ENCODE data around the gene DECR2.
A peak's percentile ranks its signal among the peaks of the same experiment; 100 is the strongest.
"Not testable (repeated sequence)": the region's sequence is repeated elsewhere in the genome, so short reads cannot be mapped to it uniquely, and the experiment has no call there.

The DECR2 gene

DNA sequence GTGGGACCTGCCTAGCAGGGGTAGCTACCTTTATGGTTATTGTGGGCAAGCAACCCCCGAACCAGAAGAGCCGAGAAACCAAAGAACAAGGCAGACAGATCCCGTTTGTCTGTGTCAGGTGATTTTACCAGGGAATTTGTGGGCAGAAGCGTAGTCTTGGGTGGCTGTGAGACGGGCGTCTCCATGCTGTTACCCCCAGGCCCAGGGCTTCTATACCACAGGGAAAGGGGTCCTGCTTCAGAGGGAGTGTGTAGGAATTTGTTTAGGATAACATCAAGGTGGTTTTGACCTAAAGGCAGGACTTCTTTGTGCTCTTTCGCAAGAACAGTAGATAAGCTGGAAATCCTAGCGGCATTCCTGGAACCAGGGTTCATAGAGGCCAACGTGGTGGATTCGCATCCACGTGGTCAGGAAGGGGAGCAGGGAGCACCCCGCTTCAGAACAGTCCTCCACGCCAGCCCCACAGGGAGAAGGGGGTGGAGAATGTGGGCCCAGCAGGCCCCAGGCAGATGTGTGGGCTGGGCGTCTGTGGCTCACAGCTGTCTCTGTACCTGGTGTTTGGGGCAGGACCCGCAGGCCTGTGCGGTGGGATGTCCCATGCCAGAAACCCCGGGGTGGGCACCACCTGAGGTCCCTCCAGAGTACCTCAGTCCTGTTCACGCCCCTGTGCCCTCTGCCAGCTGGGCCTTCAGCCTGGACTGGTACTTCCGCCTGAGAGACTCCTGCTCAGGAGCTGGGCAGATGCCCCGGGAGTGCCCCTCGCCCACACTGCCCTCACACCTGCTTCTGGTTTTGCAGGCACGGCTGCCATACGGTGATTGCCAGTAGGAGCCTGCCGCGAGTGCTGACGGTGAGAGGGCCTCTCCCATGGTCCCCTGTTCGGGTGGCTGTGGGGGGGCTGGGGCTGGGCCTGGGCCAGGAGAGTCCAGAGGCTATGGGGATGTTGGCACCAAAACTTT is 4.1 kb downstream of the DECR2 start:
- no peak for DNase-seq

DNA sequence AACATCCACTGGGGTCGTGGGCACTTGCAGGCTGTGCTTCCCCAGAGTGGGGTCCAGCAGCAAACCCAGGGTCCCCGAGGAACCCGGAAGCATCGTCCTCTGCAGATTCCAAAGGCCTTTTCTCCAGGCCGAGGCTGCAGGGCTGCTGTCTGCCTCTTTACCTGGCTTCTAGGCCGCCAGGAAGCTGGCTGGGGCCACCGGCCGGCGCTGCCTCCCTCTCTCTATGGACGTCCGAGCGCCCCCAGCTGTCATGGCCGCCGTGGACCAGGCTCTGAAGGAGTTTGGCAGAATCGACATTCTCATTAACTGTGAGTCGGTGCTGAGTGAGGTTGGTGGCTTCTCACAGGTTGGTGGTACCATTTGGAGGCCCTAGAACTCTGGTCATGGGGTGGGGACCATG is 5.6 kb downstream of the DECR2 start:
- no peak for DNase-seq

DNA sequence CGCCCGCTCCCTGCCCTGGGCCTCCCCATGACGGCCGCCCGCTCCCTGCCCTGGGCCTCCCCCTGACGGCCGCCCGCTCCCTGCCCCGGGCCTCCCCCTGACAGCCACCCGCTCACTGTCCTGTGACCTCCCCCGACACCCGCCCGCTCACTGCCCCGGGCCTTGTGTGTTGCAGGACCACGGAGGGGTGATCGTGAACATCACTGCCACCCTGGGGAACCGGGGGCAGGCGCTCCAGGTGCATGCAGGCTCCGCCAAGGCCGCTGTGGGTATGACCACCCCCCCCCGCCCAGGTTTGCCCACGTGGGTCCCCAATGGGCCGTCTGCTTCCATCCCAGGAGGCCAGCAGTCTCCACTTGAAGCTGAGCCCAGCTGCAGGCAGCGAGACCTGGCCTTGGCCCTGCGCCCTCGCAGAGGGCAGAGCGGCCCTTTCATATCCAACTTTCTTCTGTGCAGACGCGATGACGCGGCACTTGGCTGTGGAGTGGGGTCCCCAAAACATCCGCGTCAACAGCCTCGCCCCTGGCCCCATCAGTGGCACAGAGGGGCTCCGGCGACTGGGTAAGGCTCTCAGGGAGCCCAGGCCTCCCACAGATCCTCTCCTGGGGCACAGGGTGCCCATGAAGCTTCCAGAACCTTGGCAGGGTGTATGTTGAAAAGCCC is 9.0 kb downstream of the DECR2 start:
- DNase-seq, result no peak

DNA sequence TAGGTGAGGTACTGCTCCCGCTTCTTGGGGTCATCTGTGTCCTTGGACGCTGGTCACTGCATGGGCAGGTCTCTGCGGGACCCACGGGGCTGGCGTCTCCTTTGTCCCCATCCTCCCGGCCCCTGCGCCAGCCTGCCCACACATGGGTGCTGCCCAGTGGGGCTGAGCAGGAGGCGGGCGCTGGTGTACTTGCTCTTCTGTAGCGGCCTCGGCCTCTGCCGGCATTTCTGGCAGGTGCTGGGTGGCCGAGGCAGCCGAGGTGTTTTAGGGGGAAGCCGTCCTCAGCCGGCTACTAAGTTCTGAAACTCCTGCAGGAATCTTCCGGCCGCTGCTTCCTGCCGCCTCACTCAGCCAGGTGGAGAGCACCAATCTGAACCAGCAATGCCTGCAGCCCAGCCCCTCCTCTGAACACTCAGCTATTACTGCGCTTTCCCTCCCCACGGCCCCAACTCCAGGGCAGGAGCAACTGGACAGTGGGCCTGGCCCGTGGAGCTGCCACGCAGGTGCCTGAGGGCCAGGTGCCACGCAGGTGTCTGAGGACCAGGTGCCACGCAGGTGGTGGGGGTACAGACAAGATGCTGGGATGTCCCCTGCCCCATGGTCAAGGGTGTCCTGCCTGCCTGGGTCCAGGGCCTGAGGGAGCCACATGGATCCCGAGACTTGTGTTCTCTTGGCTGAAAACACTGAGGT is 10.0 kb downstream of the DECR2 start:
- no peak for DNase-seq

DNA sequence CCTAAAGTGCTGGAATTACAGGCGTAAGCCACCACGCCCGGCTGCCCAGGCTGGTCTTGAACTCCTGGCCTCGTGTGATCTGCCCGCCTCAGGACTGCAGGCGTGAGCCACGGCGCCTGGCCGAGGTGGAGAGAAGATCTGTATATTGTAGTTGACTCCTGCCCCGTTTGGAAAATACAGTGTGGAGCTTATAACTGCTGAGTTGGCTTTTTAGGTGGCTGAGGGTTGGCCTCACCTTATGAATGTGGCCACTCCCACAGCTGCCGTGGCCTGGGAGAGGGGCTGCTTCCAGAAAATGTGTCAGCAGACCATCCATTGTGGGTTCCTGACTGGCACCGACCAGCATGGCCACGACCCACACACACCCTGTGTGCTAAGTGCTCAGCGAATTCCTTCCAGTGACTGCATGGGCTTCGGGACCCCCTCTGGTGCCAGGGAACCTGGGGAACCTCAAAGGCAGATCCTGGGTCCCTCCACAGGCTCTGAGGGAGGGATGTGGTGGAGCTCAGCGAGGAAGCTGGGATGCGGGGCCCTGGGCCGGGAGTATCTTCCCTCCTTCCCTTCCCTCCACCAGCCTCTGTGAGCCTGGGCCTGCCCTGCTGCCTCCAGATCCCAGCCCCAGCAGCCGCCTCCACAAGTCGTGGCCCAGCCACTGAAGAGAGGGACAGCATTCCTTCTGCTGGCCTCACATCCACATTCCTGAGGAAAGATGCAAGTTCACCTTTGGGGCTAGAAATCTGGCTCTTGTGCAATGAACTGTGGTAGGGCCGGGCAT is 12.9 kb downstream of the DECR2 start:
- no peak for DNase-seq

DNA sequence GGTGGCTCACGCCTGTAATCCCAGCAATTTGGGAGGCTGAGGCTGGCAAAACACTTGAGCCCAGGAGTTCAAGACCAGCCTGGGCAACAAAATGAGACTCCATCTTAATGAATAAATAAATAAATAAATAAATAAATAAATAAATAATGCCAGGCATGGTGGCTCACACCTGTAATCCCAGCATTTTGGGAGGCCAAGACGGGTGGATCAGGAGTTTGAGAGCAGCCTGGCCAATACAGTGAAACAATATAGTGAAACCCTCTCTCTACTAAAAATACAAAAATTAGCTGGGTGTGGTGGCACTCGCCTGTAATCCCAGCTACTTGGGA is 13.4 kb downstream of the DECR2 start:
- DNase-seq, result not testable (repeated sequence)

DNA sequence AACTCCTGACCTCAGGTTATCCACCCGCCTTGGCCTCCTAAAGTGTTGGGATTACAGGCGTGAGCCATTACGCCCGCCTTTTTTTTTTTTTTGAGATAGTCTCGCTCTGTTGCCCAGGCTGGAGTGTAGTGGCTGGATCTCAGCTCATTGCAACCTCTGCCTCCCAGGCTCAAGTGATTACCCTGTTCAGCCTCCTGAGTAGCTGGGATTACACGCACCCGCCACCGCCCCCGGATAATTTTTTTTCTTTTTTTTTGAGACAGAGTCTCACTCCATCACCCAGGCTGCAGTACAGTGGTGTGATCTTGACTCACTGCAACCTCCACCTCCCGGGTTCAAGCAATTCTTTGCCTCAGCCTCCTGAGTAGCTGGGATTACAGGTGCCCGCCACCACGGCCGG is 20.5 kb downstream of the DECR2 start:
- not testable (repeated sequence) for DNase-seq

DNA sequence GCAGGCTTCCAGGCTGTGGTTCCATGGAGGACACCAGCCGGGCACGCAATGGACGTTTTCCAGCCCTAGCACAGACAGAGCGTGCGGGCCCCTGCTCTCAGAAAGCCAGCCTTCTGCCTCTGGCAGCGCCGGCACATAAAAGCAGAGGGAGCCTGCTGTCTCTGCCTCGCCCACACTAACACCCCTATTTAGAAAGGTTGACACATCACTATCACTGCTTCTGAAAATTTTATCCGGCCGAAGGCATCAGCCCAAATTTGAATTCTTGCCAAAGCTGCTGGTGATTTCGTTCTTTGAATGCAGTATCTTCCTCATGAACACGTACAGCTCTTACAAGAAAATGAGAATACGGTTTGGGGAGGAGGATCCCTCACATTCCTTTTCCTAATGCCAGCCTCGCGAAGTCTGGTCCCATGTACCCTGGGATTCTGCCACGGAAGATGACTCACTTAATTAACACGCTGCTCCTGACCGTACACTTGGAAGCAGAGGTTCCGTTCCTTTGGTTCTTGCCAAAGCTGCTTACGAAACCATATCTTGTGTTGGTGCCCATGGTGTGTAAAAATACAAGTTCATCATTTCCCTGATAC is 22.4 kb downstream of the DECR2 start:
- no peak for DNase-seq

DNA sequence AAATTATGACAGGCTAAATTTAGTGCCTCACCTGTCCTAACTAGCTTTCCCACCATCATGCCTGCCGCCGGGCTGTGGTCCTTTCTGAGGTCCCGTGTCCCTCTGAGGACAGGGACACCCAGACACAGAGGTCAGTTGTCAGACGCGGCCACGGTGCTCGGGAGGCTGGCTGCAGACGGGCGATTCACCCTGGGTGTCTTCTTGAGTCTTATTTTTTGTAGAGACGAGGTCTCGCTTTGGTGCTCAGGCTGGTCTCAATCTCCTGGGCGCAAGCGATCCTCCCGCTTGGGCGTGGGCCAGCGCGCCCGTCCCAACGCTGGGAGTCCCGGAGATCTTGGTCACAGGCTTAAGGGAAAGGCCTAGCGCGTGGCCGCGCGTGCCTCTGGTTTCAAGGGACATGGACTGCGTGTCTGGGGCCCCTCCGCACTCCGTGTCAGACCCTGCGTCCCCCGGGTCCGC is 23.0 kb downstream of the DECR2 start:
- no peak for DNase-seq

DNA sequence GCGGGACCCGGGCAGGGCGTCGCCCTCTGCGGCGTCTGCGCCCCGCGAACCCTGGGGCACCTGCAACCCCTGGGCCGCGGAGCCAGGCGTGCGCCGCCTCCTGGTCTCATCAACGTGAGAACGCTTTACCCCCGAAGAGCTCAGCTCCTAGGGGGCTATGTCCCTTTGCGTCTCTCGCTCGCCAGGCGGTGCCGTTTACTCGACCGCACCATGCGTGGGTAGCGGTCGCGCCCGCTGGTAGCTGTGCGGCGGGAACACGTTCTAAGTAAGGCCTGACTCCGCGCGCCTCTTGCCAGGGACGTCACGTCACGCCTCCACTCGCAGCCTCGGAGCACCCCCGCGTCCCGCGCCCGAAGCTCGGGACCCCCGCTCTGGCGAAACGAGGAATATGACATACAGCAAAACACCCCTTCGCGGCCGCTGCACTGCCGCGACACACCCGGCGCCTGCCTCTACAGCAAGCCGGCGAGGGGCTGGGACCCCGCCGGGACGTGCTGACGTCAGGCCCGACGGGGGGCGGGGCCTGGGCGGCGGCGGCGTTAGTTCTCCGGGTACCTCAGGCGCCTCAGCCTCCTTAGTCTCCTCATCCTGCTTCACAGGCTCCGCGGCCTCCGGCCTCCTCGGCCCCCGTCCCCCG is 23.5 kb downstream of the DECR2 start, which contains the start of gene RAB11FIP3:
RAB11FIP3 (plus strand) TSS at position 568 of the 637 bp plus-strand sequence. CDS start 358 bp downstream, outside the sequence.
- peak; percentile 78 for DNase-seq

DNA sequence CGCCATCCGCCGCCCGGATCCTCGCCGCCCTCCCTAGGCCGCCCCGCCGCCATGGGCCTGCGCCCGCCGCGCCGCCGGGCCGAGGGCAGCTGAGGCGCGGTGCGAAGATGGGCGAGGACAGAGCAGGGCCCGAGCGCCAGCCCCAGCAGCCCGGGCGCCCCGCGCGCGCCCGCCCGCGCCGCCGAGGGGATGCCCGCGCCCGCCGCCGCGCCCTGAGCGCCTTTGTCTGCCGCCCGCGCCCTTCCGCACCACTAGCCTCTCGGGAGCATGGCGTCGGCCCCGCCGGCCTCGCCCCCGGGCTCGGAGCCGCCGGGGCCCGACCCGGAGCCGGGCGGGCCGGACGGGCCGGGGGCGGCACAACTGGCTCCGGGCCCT is 24.0 kb downstream of the DECR2 start:
- peak; percentile 49 for DNase-seq

DNA sequence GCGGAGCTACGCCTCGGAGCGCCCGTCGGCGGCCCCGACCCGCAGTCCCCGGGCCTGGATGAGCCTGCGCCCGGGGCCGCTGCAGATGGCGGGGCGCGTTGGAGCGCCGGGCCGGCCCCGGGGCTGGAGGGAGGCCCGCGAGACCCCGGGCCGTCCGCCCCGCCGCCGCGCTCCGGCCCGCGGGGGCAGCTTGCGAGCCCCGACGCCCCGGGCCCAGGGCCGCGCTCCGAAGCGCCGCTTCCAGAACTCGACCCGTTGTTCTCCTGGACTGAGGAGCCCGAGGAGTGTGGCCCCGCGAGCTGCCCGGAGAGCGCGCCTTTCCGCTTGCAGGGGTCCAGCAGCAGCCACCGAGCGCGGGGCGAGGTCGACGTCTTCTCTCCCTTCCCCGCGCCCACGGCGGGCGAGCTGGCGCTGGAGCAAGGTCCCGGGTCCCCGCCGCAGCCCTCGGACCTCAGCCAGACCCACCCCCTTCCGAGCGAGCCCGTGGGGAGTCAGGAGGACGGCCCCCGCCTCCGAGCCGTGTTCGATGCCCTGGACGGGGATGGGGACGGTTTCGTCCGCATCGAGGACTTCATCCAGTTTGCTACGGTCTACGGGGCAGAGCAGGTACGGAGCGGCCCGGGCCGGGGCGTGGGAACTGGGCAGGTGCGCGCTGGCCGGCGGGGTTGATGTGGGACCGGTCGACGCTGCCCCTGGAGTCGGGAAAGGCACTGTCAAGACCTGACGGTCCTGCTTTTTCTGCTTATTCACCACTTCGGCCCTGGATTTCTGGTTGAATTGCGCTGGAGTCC is 24.6 kb downstream of the DECR2 start:
- DNase-seq, result no peak

DNA sequence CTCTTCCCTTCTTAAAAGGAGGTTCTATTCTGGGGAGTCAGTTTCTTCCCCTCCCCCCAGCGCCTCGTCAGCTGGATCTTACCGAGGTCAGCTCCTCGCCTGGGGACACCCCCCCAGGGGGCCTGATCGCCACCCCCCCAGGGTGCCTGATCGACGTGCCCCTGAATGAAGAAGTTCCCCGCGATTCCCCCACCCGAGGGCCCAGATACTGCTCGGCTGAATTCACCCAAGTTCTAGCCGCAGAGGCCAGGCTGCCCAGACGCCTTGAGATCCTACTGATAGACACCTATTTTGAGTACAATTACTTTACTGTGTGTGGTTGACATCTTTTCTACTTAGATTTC is 25.2 kb downstream of the DECR2 start:
- DNase-seq, result no peak

DNA sequence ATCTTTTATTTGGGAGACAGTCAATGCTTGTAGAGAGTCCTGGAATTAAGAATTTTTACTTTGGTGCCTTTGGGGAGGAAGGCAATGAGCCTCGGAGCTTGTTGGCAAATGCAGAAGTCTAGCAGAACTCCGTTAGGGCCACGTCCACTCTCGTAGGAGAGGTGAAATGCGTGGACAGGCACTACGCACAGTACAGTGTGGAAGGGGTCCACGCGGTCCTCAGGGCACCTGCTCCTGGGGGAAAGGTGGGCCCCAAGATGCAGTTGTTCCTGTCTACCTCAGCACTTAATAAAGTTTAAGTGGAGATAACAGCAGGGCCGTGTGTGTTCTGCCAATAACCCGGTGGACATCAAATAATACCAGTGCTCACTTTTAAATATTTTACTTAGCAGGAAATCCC is 25.6 kb downstream of the DECR2 start:
- no peak for DNase-seq

DNA sequence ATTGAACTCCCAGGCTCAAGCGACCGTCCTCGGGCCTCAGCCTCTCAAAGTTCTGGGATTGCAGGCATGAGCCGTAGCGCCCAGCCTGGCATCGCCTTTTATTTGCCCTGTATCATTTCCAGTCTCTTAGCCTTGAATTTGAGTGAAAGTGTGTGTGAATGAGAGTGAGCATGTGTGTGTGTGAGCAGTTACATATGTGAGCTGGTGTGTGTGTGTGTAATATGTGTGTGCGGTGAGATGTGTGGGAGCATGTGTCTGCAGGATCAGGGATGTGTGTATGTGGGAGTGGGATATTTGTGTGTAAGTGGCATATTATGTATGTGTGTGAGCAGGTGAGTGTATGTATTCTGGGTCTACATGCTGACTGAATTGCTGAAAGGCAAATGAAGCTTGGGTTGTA is 29.2 kb downstream of the DECR2 start:
- DNase-seq, result no peak

DNA sequence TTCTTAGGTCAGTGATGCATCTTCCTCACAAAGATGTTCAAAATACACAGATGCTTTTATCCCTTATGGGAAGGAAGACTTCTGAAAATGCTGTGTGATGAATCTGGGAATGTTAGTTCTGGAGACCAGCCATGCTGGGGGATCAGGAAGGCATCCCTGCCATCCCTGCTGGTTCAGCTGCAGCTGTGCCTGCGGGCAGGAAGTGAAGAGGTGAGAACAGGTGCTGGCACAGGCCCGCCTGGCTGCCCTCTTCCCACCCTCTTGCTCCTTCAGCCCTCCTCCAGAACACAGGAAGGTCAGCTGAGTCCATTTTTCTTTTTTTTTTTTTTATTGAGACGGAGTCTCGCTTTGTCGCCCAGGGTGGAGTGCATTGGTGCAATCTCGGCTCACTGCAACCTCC is 38.9 kb downstream of the DECR2 start:
- DNase-seq, result no peak

DNA sequence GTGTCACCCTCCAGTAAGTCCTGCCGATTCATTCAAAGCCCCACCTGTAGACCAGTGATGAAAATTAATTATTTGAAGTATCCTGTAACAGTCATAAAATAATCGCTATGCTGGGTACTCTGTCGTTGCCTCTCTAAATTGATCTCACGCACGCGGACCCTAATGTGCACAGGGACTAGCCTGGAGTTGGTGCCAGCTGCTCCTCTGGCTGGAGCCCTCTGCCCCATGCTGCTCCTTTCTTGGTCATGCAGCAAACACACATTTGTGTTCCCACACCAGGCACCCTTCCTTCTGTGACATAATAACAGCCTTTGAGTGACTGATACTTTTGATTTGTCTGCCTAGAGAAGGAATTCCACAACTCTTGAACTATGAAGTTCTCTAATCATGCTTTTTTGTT is 39.8 kb downstream of the DECR2 start:
- no peak for DNase-seq

DNA sequence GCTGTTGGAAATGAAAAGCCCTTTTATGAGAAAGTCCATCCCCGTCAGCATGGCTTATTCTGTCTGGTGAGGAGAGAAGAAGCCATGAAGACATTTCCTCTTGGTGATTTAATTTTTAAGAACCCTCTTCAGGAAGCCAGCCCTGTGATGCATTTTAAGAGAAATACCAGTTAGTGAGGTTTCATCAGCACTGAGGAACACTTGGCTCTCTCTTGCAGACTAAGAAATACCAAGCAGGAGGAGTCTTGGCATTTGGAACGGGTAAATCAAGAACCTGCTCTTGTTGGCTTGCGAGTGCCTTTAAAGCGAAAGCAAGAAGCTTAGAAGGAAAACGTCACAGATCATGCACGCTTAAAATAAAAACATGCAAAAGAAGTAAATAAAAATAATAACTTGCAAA is 41.3 kb downstream of the DECR2 start:
- no peak for DNase-seq

DNA sequence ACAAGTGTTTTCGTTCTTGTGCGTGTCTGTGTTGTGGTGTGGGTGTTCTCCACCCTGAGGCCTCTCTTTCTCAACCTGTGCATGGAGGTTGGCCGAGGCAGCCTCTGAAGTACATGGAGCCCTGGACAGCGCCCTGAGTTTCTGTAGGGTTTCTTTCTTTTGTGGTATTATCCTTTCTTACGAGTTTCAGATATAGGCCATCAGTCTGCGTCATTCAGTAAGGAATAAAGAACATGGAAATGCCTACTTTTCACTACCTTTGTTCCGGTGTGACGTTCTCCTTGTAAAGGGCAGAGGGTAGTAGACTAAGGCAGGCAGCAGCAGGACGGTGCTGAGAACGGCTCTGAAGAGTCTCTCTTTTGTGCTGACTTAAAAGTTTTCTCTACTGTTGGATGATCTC is 42.3 kb downstream of the DECR2 start:
- DNase-seq, result no peak

DNA sequence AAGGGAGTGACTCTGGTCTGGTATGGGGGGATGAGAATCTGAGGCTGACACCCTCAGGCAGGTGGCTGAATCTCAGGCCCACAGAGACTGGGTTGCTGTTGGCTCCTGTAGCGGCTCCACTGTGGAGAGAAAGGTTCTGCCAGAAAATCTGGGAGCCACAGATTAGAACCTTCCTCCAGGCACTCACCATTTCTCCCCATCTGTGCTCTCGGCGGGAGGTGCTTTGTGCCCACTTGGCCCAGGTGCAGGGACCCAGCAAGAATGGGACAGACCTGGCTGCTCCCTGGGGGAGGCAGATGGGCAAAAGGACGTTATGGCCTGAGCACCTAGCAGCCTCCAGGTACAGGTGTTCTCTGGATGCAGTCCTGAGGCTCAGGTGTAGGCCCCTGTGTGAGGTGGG is 43.9 kb downstream of the DECR2 start:
- DNase-seq, result no peak

DNA sequence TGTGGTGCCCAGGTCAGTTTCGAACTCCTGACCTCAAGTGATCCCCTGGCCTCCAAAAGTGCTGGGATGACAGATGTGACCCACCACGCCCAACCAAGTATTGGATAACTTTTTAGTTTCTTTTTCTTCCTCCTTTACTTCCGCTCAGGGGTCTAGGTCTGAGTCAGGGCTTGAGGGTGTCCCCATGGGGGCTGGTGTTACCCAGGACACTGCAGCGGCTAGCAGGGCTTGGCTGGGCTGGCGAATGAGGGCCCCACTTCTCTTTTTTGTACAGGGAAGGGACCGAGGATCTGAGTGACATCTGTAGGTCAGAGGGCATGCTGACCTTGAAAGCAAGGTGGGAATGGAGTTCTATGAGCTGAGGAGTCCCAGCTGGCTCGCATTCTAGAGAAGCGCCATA is 48.7 kb downstream of the DECR2 start:
- DNase-seq, result no peak
